ENCODE results near the gene PSD2. TPM values are rescaled to one million over a fixed set of nuclear protein-coding genes. Genes with fewer than 3 reads are reported as not detected.

The PSD2 gene
- total RNA-seq, 1 experiment from 2014 or later, result 0.05 TPM

GRCh38 chr5:139761057-139761450 lies 34.6 kb upstream of the PSD2 start:
- BruUV-seq (replicated peaks), result no TSS peak
- Histone ChIP-seq H3K4me3 (ENCODE audit: low read depth in 2 of 2, low read length in 2 of 2) (no peak overlapping the region), H3K27me3 (ENCODE audit: control insufficient read depth, insufficient read depth, low read length) (0 out of 2 replicates have a peak, but pooled peaks cover 4% of the 10 kb centered on the region), H3K9me3 (ENCODE audit: control insufficient read depth, insufficient read depth, low read depth, low read length) (no peaks in the 10 kb centered on the region), H3K27ac (ENCODE audit: low read length) (no peak overlapping the region), H3K36me3 (ENCODE audit: control insufficient read depth, insufficient read depth, low read length) (no peaks in the 10 kb centered on the region), H3K4me1 (ENCODE audit: control insufficient read depth, insufficient read depth, low read length) (peaks cover 18% of the 10 kb centered on the region)
- POLR2A ChIA-PET, result no interaction called here
- DNase-seq (ENCODE audit: low read depth, low spot score), result no peak
- in situ Hi-C loops (cut with HindIII; ENCODE audit: low pct_unique_long_range_greater_than_20kb, low sequenced_read_pairs) (no loop called here), intact Hi-C loops (cut with micrococcal nuclease; ENCODE audit: unreplicated experiment) (no loop called here)
- ATAC-seq, result no peak
- TF ChIP-seq CTCF (IDR thresholded peaks at IDR 0.05) (no peak), REST (IDR thresholded peaks at IDR 0.05; ENCODE audit: insufficient read depth in 1 of 2, low read depth in 2 of 2, low read length in 1 of 2) (no peak), SIN3A (IDR thresholded peaks at IDR 0.05; ENCODE audit: borderline replicate concordance, insufficient read depth, low read depth, low read length) (no peak), POLR2AphosphoS5 (IDR thresholded peaks at IDR 0.05; ENCODE audit: low read depth, low read length) (no peak), TCF7L2 (IDR thresholded peaks at IDR 0.05; ENCODE audit: low read depth, low read length) (no peak)
- CTCF ChIA-PET, result no interaction called here

- POLR2A ChIA-PET, result no interaction called here
- no peak overlapping the region for H3K27ac ChIP-seq (ENCODE audit: low read length)
- in situ Hi-C loops (cut with HindIII; ENCODE audit: low pct_unique_long_range_greater_than_20kb, low sequenced_read_pairs) (no loop called here), intact Hi-C loops (cut with micrococcal nuclease; ENCODE audit: unreplicated experiment) (no loop called here)
- H3K4me1 ChIP-seq (ENCODE audit: control insufficient read depth, insufficient read depth, low read length), result peaks cover 18% of the 10 kb centered on the region
- BruUV-seq (replicated peaks), result no TSS peak
- DNase-seq (ENCODE audit: low read depth, low spot score), result no peak
- CTCF ChIA-PET, result no interaction called here
- no peak for TF ChIP-seq POLR2AphosphoS5 (IDR thresholded peaks at IDR 0.05; ENCODE audit: low read depth, low read length)
- TF ChIP-seq CTCF (IDR thresholded peaks at IDR 0.05), result no peak
- no peak for TF ChIP-seq REST (IDR thresholded peaks at IDR 0.05; ENCODE audit: insufficient read depth in 1 of 2, low read depth in 2 of 2, low read length in 1 of 2)
- TF ChIP-seq SIN3A (IDR thresholded peaks at IDR 0.05; ENCODE audit: borderline replicate concordance, insufficient read depth, low read depth, low read length), result no peak
- no peak for TF ChIP-seq TCF7L2 (IDR thresholded peaks at IDR 0.05; ENCODE audit: low read depth, low read length)
- H3K36me3 ChIP-seq (ENCODE audit: control insufficient read depth, insufficient read depth, low read length), result no peaks in the 10 kb centered on the region
- no peak overlapping the region for H3K4me3 ChIP-seq (ENCODE audit: low read depth in 2 of 2, low read length in 2 of 2)
- H3K9me3 ChIP-seq (ENCODE audit: control insufficient read depth, insufficient read depth, low read depth, low read length), result no peaks in the 10 kb centered on the region
- H3K27me3 ChIP-seq (ENCODE audit: control insufficient read depth, insufficient read depth, low read length), result 0 out of 2 replicates have a peak, but pooled peaks cover 3% of the 10 kb centered on the region
- no peak for ATAC-seq
Measured at GRCh38 chr5:139761501-139761900, 34.1 kb upstream of the PSD2 start.
